HepG2 (cell line): ENCODE results near the gene KIFAP3.
"Not testable (repeated sequence)": the region's sequence is repeated elsewhere in the genome, so short reads cannot be mapped to it uniquely, and the experiment has no call there.

ENCODE experiments used
- CTCF ChIP-seq: sonication (generic); formaldehyde crosslinking; IDR thresholded peaks from 2 replicates; pipeline ENCODE4 v1.5.0; 2020; ENCODE audit warnings: mild to moderate bottlenecking, missing genetic modification reagents, moderate library complexity
- NFKB2 ChIP-seq: sonication (generic); formaldehyde crosslinking; IDR thresholded peaks from 2 replicates; pipeline ENCODE4 v1.4.0; 2020; ENCODE audit warnings: missing genetic modification reagents, borderline replicate concordance
- TCF7L2 ChIP-seq: IDR thresholded peaks from 2 replicates; pipeline ENCODE4 v1.6.1; 2011; ENCODE audit warnings: mild to moderate bottlenecking, low read depth, low read length, moderate library complexity
- ZFP36 ChIP-seq: fragments of 150-350 bp; IDR thresholded peaks from 2 replicates; pipeline ENCODE4 v1.6.1; 2018; ENCODE audit warnings: borderline replicate concordance, low read length, low read depth; ENCODE audit not compliant: partially characterized antibody
- ZNF724P ChIP-seq: sonication (generic); formaldehyde crosslinking; IDR thresholded peaks from 2 replicates; pipeline ENCODE4 v1.8.0; 2022; ENCODE audit warnings: missing genetic modification reagents, borderline replicate concordance
- ZNF850 ChIP-seq: sonication (generic); formaldehyde crosslinking; conservative IDR thresholded peaks from 2 replicates; pipeline ENCODE4 v1.9.0; 2021; ENCODE audit warnings: mild to moderate bottlenecking, missing genetic modification reagents
- TF ChIP-seq, protein P1 (sequence below): sonication (generic); formaldehyde crosslinking; IDR thresholded peaks from 2 replicates; pipeline ENCODE4 v1.4.0; 2020; ENCODE audit warnings: low read depth, mild to moderate bottlenecking, missing genetic modification reagents
- TF ChIP-seq, protein P2 (sequence below): sonication (generic); formaldehyde crosslinking; IDR thresholded peaks from 2 replicates; pipeline ENCODE4 v1.4.0; 2020; ENCODE audit warnings: missing genetic modification reagents, borderline replicate concordance
- TF ChIP-seq, protein P3 (sequence below): sonication (generic); formaldehyde crosslinking; IDR thresholded peaks from 2 replicates; pipeline ENCODE4 v1.4.0; 2020; ENCODE audit warnings: missing genetic modification reagents

DNA sequence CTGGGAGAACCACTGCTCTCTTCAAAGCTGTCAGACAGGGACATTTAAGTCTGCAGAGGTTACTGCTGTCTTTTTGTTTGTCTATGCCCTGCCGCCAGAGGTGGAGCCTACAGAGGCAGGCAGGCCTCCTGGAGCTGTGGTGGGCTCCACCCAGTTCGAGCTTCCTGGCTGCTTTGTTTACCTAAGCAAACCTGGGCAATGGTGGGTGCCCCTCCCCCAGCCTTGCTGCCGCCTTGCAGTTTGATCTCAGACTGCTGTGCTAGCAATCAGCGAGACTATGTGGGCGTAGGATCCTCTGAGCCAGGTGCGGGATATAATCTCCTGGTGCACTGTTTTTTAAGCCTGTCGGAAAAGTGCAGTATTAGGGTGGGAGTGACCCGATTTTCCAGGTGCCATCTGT is 38.6 kb upstream of the KIFAP3 start:
- TF ChIP-seq, protein P1, sequence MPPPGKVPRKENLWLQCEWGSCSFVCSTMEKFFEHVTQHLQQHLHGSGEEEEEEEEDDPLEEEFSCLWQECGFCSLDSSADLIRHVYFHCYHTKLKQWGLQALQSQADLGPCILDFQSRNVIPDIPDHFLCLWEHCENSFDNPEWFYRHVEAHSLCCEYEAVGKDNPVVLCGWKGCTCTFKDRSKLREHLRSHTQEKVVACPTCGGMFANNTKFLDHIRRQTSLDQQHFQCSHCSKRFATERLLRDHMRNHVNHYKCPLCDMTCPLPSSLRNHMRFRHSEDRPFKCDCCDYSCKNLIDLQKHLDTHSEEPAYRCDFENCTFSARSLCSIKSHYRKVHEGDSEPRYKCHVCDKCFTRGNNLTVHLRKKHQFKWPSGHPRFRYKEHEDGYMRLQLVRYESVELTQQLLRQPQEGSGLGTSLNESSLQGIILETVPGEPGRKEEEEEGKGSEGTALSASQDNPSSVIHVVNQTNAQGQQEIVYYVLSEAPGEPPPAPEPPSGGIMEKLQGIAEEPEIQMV (CRISPR knock-in tag): not testable (repeated sequence)
- TF ChIP-seq TCF7L2; ZNF850; ZNF724P (CRISPR knock-in tag); CTCF (CRISPR knock-in tag); ZFP36; NFKB2 (CRISPR knock-in tag): not testable (repeated sequence)
- TF ChIP-seq, protein P2, sequence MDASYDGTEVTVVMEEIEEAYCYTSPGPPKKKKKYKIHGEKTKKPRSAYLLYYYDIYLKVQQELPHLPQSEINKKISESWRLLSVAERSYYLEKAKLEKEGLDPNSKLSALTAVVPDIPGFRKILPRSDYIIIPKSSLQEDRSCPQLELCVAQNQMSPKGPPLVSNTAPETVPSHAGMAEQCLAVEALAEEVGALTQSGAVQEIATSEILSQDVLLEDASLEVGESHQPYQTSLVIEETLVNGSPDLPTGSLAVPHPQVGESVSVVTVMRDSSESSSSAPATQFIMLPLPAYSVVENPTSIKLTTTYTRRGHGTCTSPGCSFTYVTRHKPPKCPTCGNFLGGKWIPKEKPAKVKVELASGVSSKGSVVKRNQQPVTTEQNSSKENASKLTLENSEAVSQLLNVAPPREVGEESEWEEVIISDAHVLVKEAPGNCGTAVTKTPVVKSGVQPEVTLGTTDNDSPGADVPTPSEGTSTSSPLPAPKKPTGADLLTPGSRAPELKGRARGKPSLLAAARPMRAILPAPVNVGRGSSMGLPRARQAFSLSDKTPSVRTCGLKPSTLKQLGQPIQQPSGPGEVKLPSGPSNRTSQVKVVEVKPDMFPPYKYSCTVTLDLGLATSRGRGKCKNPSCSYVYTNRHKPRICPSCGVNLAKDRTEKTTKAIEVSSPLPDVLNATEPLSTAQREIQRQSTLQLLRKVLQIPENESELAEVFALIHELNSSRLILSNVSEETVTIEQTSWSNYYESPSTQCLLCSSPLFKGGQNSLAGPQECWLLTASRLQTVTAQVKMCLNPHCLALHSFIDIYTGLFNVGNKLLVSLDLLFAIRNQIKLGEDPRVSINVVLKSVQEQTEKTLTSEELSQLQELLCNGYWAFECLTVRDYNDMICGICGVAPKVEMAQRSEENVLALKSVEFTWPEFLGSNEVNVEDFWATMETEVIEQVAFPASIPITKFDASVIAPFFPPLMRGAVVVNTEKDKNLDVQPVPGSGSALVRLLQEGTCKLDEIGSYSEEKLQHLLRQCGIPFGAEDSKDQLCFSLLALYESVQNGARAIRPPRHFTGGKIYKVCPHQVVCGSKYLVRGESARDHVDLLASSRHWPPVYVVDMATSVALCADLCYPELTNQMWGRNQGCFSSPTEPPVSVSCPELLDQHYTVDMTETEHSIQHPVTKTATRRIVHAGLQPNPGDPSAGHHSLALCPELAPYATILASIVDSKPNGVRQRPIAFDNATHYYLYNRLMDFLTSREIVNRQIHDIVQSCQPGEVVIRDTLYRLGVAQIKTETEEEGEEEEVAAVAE: not testable (repeated sequence)
- TF ChIP-seq, protein P3, sequence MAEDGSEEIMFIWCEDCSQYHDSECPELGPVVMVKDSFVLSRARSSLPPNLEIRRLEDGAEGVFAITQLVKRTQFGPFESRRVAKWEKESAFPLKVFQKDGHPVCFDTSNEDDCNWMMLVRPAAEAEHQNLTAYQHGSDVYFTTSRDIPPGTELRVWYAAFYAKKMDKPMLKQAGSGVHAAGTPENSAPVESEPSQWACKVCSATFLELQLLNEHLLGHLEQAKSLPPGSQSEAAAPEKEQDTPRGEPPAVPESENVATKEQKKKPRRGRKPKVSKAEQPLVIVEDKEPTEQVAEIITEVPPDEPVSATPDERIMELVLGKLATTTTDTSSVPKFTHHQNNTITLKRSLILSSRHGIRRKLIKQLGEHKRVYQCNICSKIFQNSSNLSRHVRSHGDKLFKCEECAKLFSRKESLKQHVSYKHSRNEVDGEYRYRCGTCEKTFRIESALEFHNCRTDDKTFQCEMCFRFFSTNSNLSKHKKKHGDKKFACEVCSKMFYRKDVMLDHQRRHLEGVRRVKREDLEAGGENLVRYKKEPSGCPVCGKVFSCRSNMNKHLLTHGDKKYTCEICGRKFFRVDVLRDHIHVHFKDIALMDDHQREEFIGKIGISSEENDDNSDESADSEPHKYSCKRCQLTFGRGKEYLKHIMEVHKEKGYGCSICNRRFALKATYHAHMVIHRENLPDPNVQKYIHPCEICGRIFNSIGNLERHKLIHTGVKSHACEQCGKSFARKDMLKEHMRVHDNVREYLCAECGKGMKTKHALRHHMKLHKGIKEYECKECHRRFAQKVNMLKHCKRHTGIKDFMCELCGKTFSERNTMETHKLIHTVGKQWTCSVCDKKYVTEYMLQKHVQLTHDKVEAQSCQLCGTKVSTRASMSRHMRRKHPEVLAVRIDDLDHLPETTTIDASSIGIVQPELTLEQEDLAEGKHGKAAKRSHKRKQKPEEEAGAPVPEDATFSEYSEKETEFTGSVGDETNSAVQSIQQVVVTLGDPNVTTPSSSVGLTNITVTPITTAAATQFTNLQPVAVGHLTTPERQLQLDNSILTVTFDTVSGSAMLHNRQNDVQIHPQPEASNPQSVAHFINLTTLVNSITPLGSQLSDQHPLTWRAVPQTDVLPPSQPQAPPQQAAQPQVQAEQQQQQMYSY (CRISPR knock-in tag): not testable (repeated sequence)
